ENCODE measurements around the gene PRSS48.

- TF ChIP-seq NR3C1 (IDR thresholded peaks at IDR 0.05): no peak
- no peak for TF ChIP-seq NPAS2 (CRISPR knock-in tag; IDR thresholded peaks at IDR 0.05; ENCODE audit: borderline replicate concordance)
- no peak for TF ChIP-seq REST (IDR thresholded peaks at IDR 0.05)
- TF ChIP-seq EP300 (IDR thresholded peaks at IDR 0.05): no peak
- TF ChIP-seq CTCF (IDR thresholded peaks at IDR 0.05): no peak
- TF ChIP-seq POLR2AphosphoS2 (conservative IDR thresholded peaks at IDR 0.05; ENCODE audit: low read length): no peak
- no peak for TF ChIP-seq USF2 (IDR thresholded peaks at IDR 0.05)
- no peak for TF ChIP-seq RFX5 (IDR thresholded peaks at IDR 0.05)
- TF ChIP-seq POLR2A (IDR thresholded peaks at IDR 0.05; ENCODE audit: low read length): no peak
- TF ChIP-seq MAX (IDR thresholded peaks at IDR 0.05): no peak
These were observed 28.4 kb upstream of the PRSS48 start for GRCh38 chr4:151248519-151248918.
